H9 (cell line): ENCODE results near the gene COPRS. TPM values are rescaled to one million over a fixed set of nuclear protein-coding genes. Genes with fewer than 3 reads are reported as not detected.

Experiments used
- DNase-seq: peaks from one replicate; pipeline ENCODE4 v3.0.0-alpha.2; 2017
- H2AFZ ChIP-seq: one replicate; pipeline ENCODE4 v1.6.1; 2013; ENCODE audit warnings: mild to moderate bottlenecking, low read length, control low read depth, moderate library complexity
- H2AK5ac ChIP-seq: 2 replicates; pipeline ENCODE4 v1.6.1; 2013; ENCODE audit warnings: low read length, control low read depth, mixed read lengths; ENCODE audit not compliant: insufficient read length
- H2BK120ac ChIP-seq: one replicate; pipeline ENCODE4 v1.6.1; 2013; ENCODE audit warnings: low read depth, mild to moderate bottlenecking, low read length, control low read depth, inconsistent platforms; ENCODE audit not compliant: poor library complexity, severe bottlenecking
- H2BK12ac ChIP-seq: 2 replicates; pipeline ENCODE4 v1.6.1; 2013; ENCODE audit warnings: low read length, control low read depth, mixed read lengths, low read depth; ENCODE audit not compliant: insufficient read length
- H2BK15ac ChIP-seq: 2 replicates; pipeline ENCODE4 v1.6.1; 2013; ENCODE audit warnings: low read depth, low read length, control low read depth
- H2BK20ac ChIP-seq: one replicate; pipeline ENCODE4 v1.6.1; 2013; ENCODE audit warnings: low read depth, mild to moderate bottlenecking, low read length, control low read depth, inconsistent platforms; ENCODE audit not compliant: poor library complexity, severe bottlenecking
- H2BK5ac ChIP-seq: 2 replicates; pipeline ENCODE4 v1.6.1; 2013; ENCODE audit warnings: low read length, control low read depth, mixed read lengths; ENCODE audit not compliant: insufficient read length
- H3K14ac ChIP-seq: 2 replicates; pipeline ENCODE4 v1.6.1; 2013; ENCODE audit warnings: low read length, control low read depth; ENCODE audit not compliant: insufficient read depth
- H3K18ac ChIP-seq: 2 replicates; pipeline ENCODE4 v1.6.1; 2013; ENCODE audit warnings: low read depth, mild to moderate bottlenecking, mixed read lengths, low read length, control low read depth; ENCODE audit not compliant: insufficient read length
- H3K23ac ChIP-seq: 2 replicates; pipeline ENCODE4 v1.6.1; 2013; ENCODE audit warnings: low read length, control low read depth, mixed read lengths, low read depth; ENCODE audit not compliant: insufficient read length
- H3K23me2 ChIP-seq: 2 replicates; pipeline ENCODE4 v1.6.1; 2013; ENCODE audit warnings: low read depth, mild to moderate bottlenecking, mixed read lengths, low read length, control low read depth; ENCODE audit not compliant: insufficient read length, poor library complexity, severe bottlenecking
- H3K27ac ChIP-seq: 2 replicates; pipeline ENCODE4 v1.5.1; 2013; ENCODE audit warnings: low read length, control low read depth, mixed read lengths, low read depth; ENCODE audit not compliant: insufficient read length
- H3K27me3 ChIP-seq: 2 replicates; pipeline ENCODE4 v1.6.1; 2013; ENCODE audit warnings: low read length, control low read depth, inconsistent platforms; ENCODE audit not compliant: insufficient read depth
- H3K4ac ChIP-seq: 2 replicates; pipeline ENCODE4 v1.6.1; 2013; ENCODE audit warnings: low read depth, mild to moderate bottlenecking, control low read depth, inconsistent platforms, low read length, moderate library complexity
- H3K4me1 ChIP-seq: 2 replicates; pipeline ENCODE4 v1.6.1; 2013; ENCODE audit warnings: low read length, control low read depth, inconsistent platforms; ENCODE audit not compliant: insufficient read depth
- H3K4me2 ChIP-seq: 2 replicates; pipeline ENCODE4 v1.6.1; 2013; ENCODE audit warnings: low read length, control low read depth, mixed read lengths; ENCODE audit not compliant: insufficient read length, insufficient read depth
- H3K56ac ChIP-seq: 2 replicates; pipeline ENCODE4 v1.6.1; 2013; ENCODE audit warnings: low read depth, mild to moderate bottlenecking, mixed read lengths, low read length, control low read depth; ENCODE audit not compliant: insufficient read length
- H3K79me1 ChIP-seq: 2 replicates; pipeline ENCODE4 v1.6.1; 2013; ENCODE audit warnings: low read depth, mild to moderate bottlenecking, moderate library complexity, low read length, control low read depth, inconsistent platforms; ENCODE audit not compliant: insufficient read depth, poor library complexity, severe bottlenecking
- H3K79me2 ChIP-seq: 2 replicates; pipeline ENCODE4 v1.6.1; 2013; ENCODE audit warnings: low read length, control low read depth, inconsistent platforms; ENCODE audit not compliant: insufficient read depth
- H3K9ac ChIP-seq: 2 replicates; pipeline ENCODE4 v1.6.1; 2013; ENCODE audit warnings: low read length, control low read depth, mixed read lengths; ENCODE audit not compliant: insufficient read length; ENCODE audit errors: extremely low read depth
- H3K9me3 ChIP-seq: one replicate; pipeline ENCODE4 v1.6.1; 2013; ENCODE audit warnings: low read depth, low read length, inconsistent platforms; ENCODE audit not compliant: control insufficient read depth
- H3T11ph ChIP-seq: one replicate; pipeline ENCODE4 v1.6.1; 2013; ENCODE audit warnings: mild to moderate bottlenecking, low read length, control low read depth, inconsistent platforms
- H4K20me1 ChIP-seq: one replicate; pipeline ENCODE4 v1.6.1; 2013; ENCODE audit not compliant: control insufficient read depth, insufficient read length, insufficient read depth
- H4K5ac ChIP-seq: 2 replicates; pipeline ENCODE4 v1.6.1; 2013; ENCODE audit warnings: low read depth, mild to moderate bottlenecking, mixed read lengths, low read length, control low read depth; ENCODE audit not compliant: insufficient read length
- H4K8ac ChIP-seq: replicated peaks from 2 replicates; pipeline ENCODE4 v1.6.1; 2013; ENCODE audit warnings: low read length, control low read depth, mixed read lengths, low read depth; ENCODE audit not compliant: insufficient read length
- H4K91ac ChIP-seq: 2 replicates; pipeline ENCODE4 v1.6.1; 2013; ENCODE audit warnings: low read depth, mild to moderate bottlenecking, moderate library complexity, mixed read lengths, low read length, control low read depth; ENCODE audit not compliant: insufficient read length
- H3K27ac Mint-ChIP-seq, 3 experiments: 2 replicates in 2 of 3; 3 replicates in 1 of 3; pipeline ENCODE4 v1.8.0; 2020 to 2021; ENCODE audit warnings: mixed read lengths in 3 of 3, mild to moderate bottlenecking in 1 of 3, moderate library complexity in 1 of 3
- H3K27me3 Mint-ChIP-seq: 2 replicates; pipeline ENCODE4 v1.8.0; 2021; ENCODE audit warnings: low read depth, mild to moderate bottlenecking, moderate library complexity, mixed read lengths
- H3K36me3 Mint-ChIP-seq, 3 experiments: 2 replicates in 2 of 3; 3 replicates in 1 of 3; pipeline ENCODE4 v1.8.0; 2020 to 2021; ENCODE audit warnings: low read depth in 3 of 3, mixed read lengths in 3 of 3; ENCODE audit not compliant: insufficient read depth in 1 of 3
- H3K4me1 Mint-ChIP-seq, 2 experiments: 2 replicates each; pipeline ENCODE4 v1.8.0; 2020; ENCODE audit warnings: mixed read lengths in 2 of 2
- H3K4me3 Mint-ChIP-seq, 2 experiments: 2 replicates in 1 of 2; 3 replicates in 1 of 2; pipeline ENCODE4 v1.8.0; 2020 to 2021; ENCODE audit warnings: mild to moderate bottlenecking in 2 of 2, mixed read lengths in 2 of 2, moderate library complexity in 1 of 2
- H3K9me3 Mint-ChIP-seq, 2 experiments: 2 replicates in 1 of 2; 3 replicates in 1 of 2; pipeline ENCODE4 v1.8.0; 2020; ENCODE audit warnings: mild to moderate bottlenecking in 2 of 2, mixed read lengths in 2 of 2, moderate library complexity in 1 of 2
- WGBS: extraction: QIAGEN DNeasy Blood & Tissue Kit; methylation state at CpG from one replicate; pipeline ENCODE4 v1.1.7; 2013; ENCODE audit warnings: missing lambda C conversion rate, low lambda C conversion rate, mixed read lengths; ENCODE audit not compliant: insufficient read length; ENCODE audit errors: extremely low coverage; 5-methylcytosine and 5-hydroxymethylcytosine counted together
- total RNA-seq: library from RNA; stranded (reverse); gene quantifications from 2 replicates; pipeline ENCODE4 v1.2.1, GENCODE V29; 2021
- TF ChIP-seq, protein P1 (sequence below): fragments of 200-600 bp; sonication (generic); conservative IDR thresholded peaks from 3 replicates; pipeline ENCODE4 v1.8.0; 2021; ENCODE audit warnings: antibody characterized with exemption, mild to moderate bottlenecking

The COPRS gene
- total RNA-seq, 1 experiment from 2014 or later = 43.8 TPM

DNA sequence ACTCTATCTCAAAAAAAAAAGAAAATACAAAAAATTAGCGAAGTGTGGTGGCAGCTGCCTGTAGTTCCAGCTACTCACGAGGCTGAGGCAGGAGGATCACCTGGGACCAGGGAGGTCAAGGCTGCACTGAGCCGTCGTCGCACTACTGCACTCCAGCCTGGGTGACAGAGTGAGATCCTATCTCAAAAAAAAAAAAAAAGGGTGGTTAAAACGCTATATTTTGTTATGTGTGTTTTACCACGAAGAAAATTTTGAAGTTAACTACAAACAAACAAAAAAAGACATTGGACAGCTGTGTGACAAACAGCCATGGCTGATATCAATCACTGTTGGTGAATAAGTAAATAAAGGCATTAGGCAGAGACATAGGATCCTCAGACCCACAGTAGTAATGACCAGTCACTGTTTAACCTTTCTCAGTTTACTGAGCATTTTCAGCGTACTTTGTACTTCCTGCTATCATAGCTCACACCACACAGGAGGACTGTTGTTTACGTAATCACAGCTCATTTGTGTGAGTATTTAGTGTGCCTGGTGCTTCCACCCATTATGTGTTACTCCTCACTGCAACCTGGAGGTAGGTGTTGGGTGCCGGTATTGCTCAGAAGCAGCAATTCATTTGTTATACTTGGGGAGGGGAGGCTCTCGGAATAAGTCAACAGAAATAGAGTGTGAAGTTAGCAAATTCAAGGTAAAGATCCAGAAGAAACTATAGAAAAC, 55.4 kb downstream of the COPRS start:
- H2BK20ac ChIP-seq = no peak overlapping the region
- H3K27me3 ChIP-seq = no peaks in the 10 kb centered on the region
- H2AK5ac ChIP-seq = no peak overlapping the region
- no peak overlapping the region for H3K14ac ChIP-seq
- H3K9ac ChIP-seq = no peak overlapping the region
- H3K79me2 ChIP-seq = no peaks in the 10 kb centered on the region
- no peak overlapping the region for H3K23ac ChIP-seq
- H4K5ac ChIP-seq = no peak overlapping the region
- no peak overlapping the region for H2BK5ac ChIP-seq
- no peak overlapping the region for H3K56ac ChIP-seq
- Mint-ChIP-seq H3K36me3 (no peaks in the 10 kb centered on the region), H3K9me3 (no peaks in the 10 kb centered on the region; a peak in 1 of 5 replicates), H3K4me1 (no peaks in the 10 kb centered on the region), H3K27me3 (peaks cover 2% of the 10 kb centered on the region; the same call in 1 of the 2 replicates), H3K4me3 (no peak overlapping the region), H3K27ac (no peak overlapping the region)
- H2BK15ac ChIP-seq = no peak overlapping the region
- no peak overlapping the region for H3K18ac ChIP-seq
- no peak for DNase-seq
- H3K79me1 ChIP-seq = no peaks in the 10 kb centered on the region
- H3K4me2 ChIP-seq = no peak overlapping the region
- H2BK120ac ChIP-seq = no peak overlapping the region
- no peak overlapping the region for H4K91ac ChIP-seq
- H3K27ac ChIP-seq = no peak overlapping the region
- no peaks in the 10 kb centered on the region for H3K23me2 ChIP-seq
- H3K9me3 ChIP-seq = no peaks in the 10 kb centered on the region
- TF ChIP-seq, protein P1, sequence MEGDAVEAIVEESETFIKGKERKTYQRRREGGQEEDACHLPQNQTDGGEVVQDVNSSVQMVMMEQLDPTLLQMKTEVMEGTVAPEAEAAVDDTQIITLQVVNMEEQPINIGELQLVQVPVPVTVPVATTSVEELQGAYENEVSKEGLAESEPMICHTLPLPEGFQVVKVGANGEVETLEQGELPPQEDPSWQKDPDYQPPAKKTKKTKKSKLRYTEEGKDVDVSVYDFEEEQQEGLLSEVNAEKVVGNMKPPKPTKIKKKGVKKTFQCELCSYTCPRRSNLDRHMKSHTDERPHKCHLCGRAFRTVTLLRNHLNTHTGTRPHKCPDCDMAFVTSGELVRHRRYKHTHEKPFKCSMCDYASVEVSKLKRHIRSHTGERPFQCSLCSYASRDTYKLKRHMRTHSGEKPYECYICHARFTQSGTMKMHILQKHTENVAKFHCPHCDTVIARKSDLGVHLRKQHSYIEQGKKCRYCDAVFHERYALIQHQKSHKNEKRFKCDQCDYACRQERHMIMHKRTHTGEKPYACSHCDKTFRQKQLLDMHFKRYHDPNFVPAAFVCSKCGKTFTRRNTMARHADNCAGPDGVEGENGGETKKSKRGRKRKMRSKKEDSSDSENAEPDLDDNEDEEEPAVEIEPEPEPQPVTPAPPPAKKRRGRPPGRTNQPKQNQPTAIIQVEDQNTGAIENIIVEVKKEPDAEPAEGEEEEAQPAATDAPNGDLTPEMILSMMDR = no peak
- H2AFZ ChIP-seq = no peak overlapping the region
- H2BK12ac ChIP-seq = no peak overlapping the region
- no peak overlapping the region for H4K8ac ChIP-seq
- no peak overlapping the region for H3K4ac ChIP-seq
- H3K4me1 ChIP-seq = no peaks in the 10 kb centered on the region
- H4K20me1 ChIP-seq = no peaks in the 10 kb centered on the region
- no CpG with 5 or more reads among the region's 11 CpGs for WGBS
- no peak overlapping the region for H3T11ph ChIP-seq
